ENCODE data around the gene SOCS7.

Gene SOCS7

DNA sequence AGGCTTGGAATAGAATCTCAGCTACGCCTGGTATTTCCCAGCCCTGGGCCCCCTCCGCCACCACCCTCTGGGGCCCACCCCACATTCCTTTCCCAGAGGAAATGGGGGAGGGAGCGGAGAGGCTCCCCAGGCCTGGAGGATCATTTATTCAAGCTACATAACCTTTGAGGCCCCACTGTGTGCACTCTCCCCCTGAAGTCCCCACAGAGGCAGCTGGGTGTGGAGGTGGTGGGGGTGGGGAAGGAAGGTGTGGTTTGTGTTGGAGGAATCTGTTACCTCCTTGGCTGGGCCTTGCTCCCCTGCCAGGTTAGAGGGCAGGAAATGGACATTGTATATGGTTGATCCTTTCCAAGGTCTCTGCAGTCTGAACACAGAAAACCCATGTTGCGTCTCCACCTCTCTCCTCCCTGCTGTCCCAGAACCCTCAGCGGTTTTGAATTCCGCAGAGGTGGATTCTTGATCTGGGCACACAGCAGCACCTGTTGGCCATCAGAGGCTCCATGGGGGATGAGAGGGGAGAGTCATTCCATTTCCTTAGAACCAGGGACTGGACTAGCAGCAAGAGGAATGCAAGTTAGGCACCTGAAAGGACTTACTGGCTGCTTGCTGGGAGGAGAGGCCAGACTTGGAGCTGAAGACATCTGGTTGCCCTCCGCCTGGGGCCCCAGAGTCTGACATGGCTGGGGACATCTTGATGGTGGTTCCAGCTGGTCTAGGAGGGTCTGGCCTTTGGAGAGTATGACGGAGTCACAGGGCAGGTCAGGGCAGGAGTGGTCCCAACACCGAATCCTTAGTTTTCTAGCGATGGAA is 99.6 kb downstream of the SOCS7 start:
- TF ChIP-seq, protein P1, sequence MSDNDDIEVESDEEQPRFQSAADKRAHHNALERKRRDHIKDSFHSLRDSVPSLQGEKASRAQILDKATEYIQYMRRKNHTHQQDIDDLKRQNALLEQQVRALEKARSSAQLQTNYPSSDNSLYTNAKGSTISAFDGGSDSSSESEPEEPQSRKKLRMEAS (IDR thresholded peaks at IDR 0.05): no peak; the same call in 1 of the 2 replicates
- TF ChIP-seq, protein P2, sequence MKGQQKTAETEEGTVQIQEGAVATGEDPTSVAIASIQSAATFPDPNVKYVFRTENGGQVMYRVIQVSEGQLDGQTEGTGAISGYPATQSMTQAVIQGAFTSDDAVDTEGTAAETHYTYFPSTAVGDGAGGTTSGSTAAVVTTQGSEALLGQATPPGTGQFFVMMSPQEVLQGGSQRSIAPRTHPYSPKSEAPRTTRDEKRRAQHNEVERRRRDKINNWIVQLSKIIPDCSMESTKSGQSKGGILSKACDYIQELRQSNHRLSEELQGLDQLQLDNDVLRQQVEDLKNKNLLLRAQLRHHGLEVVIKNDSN (IDR thresholded peaks at IDR 0.05): no peak
- no peak; the same call in 1 of the 2 replicates for TF ChIP-seq YY1 (IDR thresholded peaks at IDR 0.05; ENCODE audit: low read depth)
- TF ChIP-seq CEBPB (IDR thresholded peaks at IDR 0.05): no peak
- TF ChIP-seq TAF1 (IDR thresholded peaks at IDR 0.05; ENCODE audit: low read depth): peak; percentile 57; the same call in 1 of the 2 replicates
- 0 out of 2 replicates have a peak, but pooled peaks have one; percentile 89 for TF ChIP-seq ZBTB7A (IDR thresholded peaks at IDR 0.05; ENCODE audit: low read depth)
- TF ChIP-seq TEAD4 (IDR thresholded peaks at IDR 0.05): peak; percentile 99
- peak; percentile 99 for TF ChIP-seq TCF12 (IDR thresholded peaks at IDR 0.05; ENCODE audit: low read depth)
- peak; percentile 96 for TF ChIP-seq FOXM1 (IDR thresholded peaks at IDR 0.05; ENCODE audit: borderline replicate concordance, low read depth)
- peak; percentile 94 for TF ChIP-seq NFIC (IDR thresholded peaks at IDR 0.05)
- TF ChIP-seq, protein P3, sequence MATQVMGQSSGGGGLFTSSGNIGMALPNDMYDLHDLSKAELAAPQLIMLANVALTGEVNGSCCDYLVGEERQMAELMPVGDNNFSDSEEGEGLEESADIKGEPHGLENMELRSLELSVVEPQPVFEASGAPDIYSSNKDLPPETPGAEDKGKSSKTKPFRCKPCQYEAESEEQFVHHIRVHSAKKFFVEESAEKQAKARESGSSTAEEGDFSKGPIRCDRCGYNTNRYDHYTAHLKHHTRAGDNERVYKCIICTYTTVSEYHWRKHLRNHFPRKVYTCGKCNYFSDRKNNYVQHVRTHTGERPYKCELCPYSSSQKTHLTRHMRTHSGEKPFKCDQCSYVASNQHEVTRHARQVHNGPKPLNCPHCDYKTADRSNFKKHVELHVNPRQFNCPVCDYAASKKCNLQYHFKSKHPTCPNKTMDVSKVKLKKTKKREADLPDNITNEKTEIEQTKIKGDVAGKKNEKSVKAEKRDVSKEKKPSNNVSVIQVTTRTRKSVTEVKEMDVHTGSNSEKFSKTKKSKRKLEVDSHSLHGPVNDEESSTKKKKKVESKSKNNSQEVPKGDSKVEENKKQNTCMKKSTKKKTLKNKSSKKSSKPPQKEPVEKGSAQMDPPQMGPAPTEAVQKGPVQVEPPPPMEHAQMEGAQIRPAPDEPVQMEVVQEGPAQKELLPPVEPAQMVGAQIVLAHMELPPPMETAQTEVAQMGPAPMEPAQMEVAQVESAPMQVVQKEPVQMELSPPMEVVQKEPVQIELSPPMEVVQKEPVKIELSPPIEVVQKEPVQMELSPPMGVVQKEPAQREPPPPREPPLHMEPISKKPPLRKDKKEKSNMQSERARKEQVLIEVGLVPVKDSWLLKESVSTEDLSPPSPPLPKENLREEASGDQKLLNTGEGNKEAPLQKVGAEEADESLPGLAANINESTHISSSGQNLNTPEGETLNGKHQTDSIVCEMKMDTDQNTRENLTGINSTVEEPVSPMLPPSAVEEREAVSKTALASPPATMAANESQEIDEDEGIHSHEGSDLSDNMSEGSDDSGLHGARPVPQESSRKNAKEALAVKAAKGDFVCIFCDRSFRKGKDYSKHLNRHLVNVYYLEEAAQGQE (IDR thresholded peaks at IDR 0.05; ENCODE audit: low read depth): 0 out of 2 replicates have a peak, but pooled peaks have one; percentile 3
- peak; percentile 98 for TF ChIP-seq EP300 (IDR thresholded peaks at IDR 0.05; ENCODE audit: borderline replicate concordance)
- peak; percentile 26; the same call in 1 of the 2 replicates for TF ChIP-seq RAD21 (IDR thresholded peaks at IDR 0.05; ENCODE audit: low read depth)
- peak; percentile 62; the same call in 1 of the 2 replicates for TF ChIP-seq EGR1 (IDR thresholded peaks at IDR 0.05)
- TF ChIP-seq CREB1 (IDR thresholded peaks at IDR 0.05; ENCODE audit: low read depth): 0 out of 2 replicates have a peak, but pooled peaks have one; percentile 43

DNA sequence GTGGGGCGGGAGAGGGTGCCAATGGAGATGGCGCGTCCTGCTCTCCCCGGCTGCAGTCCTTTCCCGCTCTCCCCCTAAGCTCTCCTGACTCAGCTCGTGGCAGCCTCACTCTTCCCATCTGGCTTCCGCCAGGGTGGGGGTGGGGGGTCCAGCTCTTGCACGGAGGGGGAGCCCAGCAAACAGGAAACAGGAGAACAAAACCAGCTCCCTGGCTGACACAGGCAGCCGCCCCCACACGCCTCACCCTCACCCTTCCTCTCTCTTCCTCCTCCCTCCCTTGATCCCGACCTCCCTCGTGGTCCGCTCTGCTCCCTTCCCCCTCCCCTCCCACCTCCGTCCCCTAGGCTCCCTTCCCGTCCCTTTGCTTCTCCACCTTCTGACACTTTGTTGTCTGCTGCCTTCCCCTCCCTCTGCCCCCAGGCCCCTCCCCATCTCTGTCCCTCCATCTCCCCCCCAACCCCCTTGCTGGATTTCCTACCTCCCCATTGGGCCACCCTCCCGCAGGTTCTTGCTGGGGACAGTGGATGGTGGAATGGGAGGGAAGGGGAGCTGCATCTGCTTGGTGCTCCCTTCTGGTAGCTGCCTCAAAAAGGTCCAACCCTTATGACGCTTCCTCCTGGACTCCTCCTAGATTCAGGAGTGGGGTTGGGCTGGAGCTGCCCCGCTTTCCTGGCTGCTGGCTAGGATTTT is 100.3 kb downstream of the SOCS7 start:
- no peak for TF ChIP-seq YY1 (IDR thresholded peaks at IDR 0.05; ENCODE audit: low read depth)
- TF ChIP-seq EGR1 (IDR thresholded peaks at IDR 0.05): peak; percentile 35; the same call in 1 of the 2 replicates

DNA sequence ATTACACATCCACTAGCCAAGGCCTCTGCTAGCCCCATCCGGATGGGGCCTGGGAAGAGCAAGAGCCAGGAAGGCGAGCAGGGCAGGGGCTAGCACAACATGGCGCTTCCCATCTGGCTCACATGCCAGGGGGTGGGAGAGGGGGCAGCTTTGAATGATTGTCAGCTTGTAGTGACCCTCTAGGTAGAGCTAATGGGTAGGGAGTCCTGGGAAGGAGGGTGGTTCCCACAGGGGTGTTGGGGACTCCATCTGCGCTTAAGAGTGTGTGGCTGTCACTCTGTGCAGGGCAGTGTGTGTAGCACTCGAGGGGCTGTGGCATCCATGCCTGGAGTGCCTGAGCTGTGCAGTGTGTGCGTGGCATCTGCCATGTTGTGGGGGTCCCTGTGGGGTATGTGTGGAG is 101.1 kb downstream of the SOCS7 start:
- TF ChIP-seq FOXM1 (IDR thresholded peaks at IDR 0.05; ENCODE audit: borderline replicate concordance, low read depth) (no peak), YY1 (IDR thresholded peaks at IDR 0.05; ENCODE audit: low read depth) (no peak), EGR1 (IDR thresholded peaks at IDR 0.05) (no peak), ZBTB7A (IDR thresholded peaks at IDR 0.05; ENCODE audit: low read depth) (no peak)
- TF ChIP-seq, protein P1 (IDR thresholded peaks at IDR 0.05): no peak

DNA sequence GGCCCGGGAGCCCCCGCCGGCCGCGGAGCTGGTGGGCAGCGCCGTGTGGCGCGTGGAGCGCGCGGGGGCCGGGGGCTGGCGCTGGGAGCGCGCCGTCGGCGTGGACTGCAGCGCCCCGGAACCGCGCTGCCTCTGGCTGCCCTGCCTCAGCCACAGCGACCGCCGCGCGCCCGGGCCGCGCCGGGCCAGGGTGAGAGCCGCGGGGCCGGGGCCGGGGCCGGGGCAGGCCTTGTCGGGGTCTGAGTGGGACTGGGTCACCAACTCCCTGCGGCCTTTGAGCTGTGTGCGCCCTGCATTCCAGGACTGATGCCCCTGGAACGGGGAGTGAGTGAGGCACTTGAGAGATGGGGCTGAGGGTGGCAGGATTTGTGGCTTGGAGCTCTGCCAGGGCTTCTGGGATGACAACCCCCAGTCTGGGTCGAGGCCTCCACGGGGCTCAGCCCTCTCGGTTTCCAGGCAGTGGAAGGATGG is 102.3 kb downstream of the SOCS7 start:
- TF ChIP-seq ZBTB7A (IDR thresholded peaks at IDR 0.05; ENCODE audit: low read depth) (no peak), TEAD4 (IDR thresholded peaks at IDR 0.05) (peak; percentile 39; the same call in 1 of the 2 replicates), YY1 (IDR thresholded peaks at IDR 0.05; ENCODE audit: low read depth) (no peak), EGR1 (IDR thresholded peaks at IDR 0.05) (no peak)
- TF ChIP-seq, protein P3 (IDR thresholded peaks at IDR 0.05; ENCODE audit: low read depth): no peak

DNA sequence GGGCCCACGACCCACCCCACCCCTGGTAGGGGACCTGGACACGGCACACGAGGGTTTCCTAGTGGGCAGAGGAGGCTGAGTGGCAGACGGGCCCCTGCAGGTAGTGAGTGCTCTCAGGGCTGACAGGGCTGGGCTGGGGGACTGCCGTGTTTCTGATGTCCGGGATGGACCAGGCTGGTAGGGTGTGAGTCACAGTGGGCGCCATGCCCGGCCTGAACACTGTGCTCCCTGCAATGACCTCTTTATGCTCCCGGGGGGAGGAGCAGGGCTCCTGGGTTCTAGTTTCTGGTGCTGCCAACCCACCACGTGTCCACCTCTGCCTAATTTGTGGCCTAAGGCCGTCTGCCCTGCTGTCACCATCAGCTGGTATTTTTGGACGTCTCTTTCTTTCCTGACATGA is 102.9 kb downstream of the SOCS7 start:
- TF ChIP-seq CREB1 (IDR thresholded peaks at IDR 0.05; ENCODE audit: low read depth): no peak
- TF ChIP-seq ZBTB7A (IDR thresholded peaks at IDR 0.05; ENCODE audit: low read depth): peak; percentile 73; the same call in 1 of the 2 replicates
- TF ChIP-seq EP300 (IDR thresholded peaks at IDR 0.05; ENCODE audit: borderline replicate concordance): peak; percentile 73
- peak; percentile 88 for TF ChIP-seq NFIC (IDR thresholded peaks at IDR 0.05)
- peak; percentile 79 for TF ChIP-seq TCF12 (IDR thresholded peaks at IDR 0.05; ENCODE audit: low read depth)
- TF ChIP-seq TEAD4 (IDR thresholded peaks at IDR 0.05): no peak
- TF ChIP-seq, protein P1 (IDR thresholded peaks at IDR 0.05): peak; percentile 82
- TF ChIP-seq, protein P2 (IDR thresholded peaks at IDR 0.05): peak; percentile 77
- TF ChIP-seq CEBPB (IDR thresholded peaks at IDR 0.05): no peak

Data from Ishikawa (cell line).